Measurements from ENCODE around the gene NFS1. TPM values are rescaled to one million over a fixed set of nuclear protein-coding genes. Genes with fewer than 3 reads are reported as not detected.

NFS1 gene
- total and polyA plus RNA-seq, 4 donors: 30.1 to 55.2 (median 46.1) TPM

DNA sequence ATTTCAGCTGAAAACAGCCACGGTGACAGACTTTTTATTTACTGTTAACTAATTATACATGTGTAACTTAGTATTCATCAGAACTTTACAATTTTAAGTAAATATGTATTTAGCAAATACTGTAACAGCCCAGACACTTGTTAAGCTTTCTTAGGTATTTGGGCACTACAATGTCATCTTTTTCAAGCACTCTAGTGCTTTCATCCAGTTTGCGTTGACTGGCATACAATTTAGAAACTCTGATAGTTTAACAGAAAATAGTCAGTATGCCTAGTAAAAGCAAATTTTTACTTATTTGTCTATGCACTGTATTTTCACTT lies 32.3 kb upstream of the NFS1 start:
- Histone ChIP-seq H3K4me1 (ENCODE audit: control insufficient read depth in 4 of 4, insufficient read depth in 4 of 4, low read length in 3 of 4) (peaks cover 1 to 48% (median 31%) of the 10 kb centered on the region in 4 donors), H3K27me3 (ENCODE audit: control insufficient read depth in 4 of 4, insufficient read depth in 4 of 4, low read length in 3 of 4) (no peaks in the 10 kb centered on the region), H3K4me3 (ENCODE audit: low read depth in 1 of 3, low read length in 3 of 3) (no peak overlapping the region), H3K9me3 (ENCODE audit: control insufficient read depth in 4 of 4, low read length in 3 of 4) (no peaks in the 10 kb centered on the region), H3K36me3 (ENCODE audit: control insufficient read depth in 4 of 4, insufficient read depth in 3 of 4, low read depth in 1 of 4, low read length in 3 of 4) (peaks cover 19 to 91% (median 85%) of the 10 kb centered on the region in 4 donors), H3K9ac (ENCODE audit: low read depth in 1 of 2, low read length in 2 of 2) (no peak overlapping the region), H3K27ac (ENCODE audit: low read depth in 1 of 2, low read length in 2 of 2) (no peak overlapping the region)
- DNase-seq (ENCODE audit: low spot score): no peak
- WGBS: 62% methylated on average over 2 of the region's 2 CpGs
- TF ChIP-seq EGR1 (IDR thresholded peaks at IDR 0.05; ENCODE audit: low read depth in 2 of 2): no peak
- TF ChIP-seq FOXA1 (IDR thresholded peaks at IDR 0.05): no peak
- TF ChIP-seq, protein P1, sequence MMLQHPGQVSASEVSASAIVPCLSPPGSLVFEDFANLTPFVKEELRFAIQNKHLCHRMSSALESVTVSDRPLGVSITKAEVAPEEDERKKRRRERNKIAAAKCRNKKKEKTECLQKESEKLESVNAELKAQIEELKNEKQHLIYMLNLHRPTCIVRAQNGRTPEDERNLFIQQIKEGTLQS (IDR thresholded peaks at IDR 0.05): no peak
- TF ChIP-seq GABPA (IDR thresholded peaks at IDR 0.05 in 1 of 2, conservative IDR thresholded peaks at IDR 0.05 in 1 of 2): no peak
- no peak for TF ChIP-seq RXRA (IDR thresholded peaks at IDR 0.05)
- TF ChIP-seq JUND (IDR thresholded peaks at IDR 0.05): no peak
- TF ChIP-seq RAD21 (IDR thresholded peaks at IDR 0.05): no peak
- no peak for TF ChIP-seq YY1 (IDR thresholded peaks at IDR 0.05)
- TF ChIP-seq, protein P2, sequence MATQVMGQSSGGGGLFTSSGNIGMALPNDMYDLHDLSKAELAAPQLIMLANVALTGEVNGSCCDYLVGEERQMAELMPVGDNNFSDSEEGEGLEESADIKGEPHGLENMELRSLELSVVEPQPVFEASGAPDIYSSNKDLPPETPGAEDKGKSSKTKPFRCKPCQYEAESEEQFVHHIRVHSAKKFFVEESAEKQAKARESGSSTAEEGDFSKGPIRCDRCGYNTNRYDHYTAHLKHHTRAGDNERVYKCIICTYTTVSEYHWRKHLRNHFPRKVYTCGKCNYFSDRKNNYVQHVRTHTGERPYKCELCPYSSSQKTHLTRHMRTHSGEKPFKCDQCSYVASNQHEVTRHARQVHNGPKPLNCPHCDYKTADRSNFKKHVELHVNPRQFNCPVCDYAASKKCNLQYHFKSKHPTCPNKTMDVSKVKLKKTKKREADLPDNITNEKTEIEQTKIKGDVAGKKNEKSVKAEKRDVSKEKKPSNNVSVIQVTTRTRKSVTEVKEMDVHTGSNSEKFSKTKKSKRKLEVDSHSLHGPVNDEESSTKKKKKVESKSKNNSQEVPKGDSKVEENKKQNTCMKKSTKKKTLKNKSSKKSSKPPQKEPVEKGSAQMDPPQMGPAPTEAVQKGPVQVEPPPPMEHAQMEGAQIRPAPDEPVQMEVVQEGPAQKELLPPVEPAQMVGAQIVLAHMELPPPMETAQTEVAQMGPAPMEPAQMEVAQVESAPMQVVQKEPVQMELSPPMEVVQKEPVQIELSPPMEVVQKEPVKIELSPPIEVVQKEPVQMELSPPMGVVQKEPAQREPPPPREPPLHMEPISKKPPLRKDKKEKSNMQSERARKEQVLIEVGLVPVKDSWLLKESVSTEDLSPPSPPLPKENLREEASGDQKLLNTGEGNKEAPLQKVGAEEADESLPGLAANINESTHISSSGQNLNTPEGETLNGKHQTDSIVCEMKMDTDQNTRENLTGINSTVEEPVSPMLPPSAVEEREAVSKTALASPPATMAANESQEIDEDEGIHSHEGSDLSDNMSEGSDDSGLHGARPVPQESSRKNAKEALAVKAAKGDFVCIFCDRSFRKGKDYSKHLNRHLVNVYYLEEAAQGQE (IDR thresholded peaks at IDR 0.05): no peak
- TF ChIP-seq, protein P3, sequence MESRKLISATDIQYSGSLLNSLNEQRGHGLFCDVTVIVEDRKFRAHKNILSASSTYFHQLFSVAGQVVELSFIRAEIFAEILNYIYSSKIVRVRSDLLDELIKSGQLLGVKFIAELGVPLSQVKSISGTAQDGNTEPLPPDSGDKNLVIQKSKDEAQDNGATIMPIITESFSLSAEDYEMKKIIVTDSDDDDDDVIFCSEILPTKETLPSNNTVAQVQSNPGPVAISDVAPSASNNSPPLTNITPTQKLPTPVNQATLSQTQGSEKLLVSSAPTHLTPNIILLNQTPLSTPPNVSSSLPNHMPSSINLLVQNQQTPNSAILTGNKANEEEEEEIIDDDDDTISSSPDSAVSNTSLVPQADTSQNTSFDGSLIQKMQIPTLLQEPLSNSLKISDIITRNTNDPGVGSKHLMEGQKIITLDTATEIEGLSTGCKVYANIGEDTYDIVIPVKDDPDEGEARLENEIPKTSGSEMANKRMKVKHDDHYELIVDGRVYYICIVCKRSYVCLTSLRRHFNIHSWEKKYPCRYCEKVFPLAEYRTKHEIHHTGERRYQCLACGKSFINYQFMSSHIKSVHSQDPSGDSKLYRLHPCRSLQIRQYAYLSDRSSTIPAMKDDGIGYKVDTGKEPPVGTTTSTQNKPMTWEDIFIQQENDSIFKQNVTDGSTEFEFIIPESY (IDR thresholded peaks at IDR 0.05): no peak
- TF ChIP-seq, protein P4, sequence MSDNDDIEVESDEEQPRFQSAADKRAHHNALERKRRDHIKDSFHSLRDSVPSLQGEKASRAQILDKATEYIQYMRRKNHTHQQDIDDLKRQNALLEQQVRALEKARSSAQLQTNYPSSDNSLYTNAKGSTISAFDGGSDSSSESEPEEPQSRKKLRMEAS (IDR thresholded peaks at IDR 0.05): no peak
- TF ChIP-seq SP1 (IDR thresholded peaks at IDR 0.05): no peak

DNA sequence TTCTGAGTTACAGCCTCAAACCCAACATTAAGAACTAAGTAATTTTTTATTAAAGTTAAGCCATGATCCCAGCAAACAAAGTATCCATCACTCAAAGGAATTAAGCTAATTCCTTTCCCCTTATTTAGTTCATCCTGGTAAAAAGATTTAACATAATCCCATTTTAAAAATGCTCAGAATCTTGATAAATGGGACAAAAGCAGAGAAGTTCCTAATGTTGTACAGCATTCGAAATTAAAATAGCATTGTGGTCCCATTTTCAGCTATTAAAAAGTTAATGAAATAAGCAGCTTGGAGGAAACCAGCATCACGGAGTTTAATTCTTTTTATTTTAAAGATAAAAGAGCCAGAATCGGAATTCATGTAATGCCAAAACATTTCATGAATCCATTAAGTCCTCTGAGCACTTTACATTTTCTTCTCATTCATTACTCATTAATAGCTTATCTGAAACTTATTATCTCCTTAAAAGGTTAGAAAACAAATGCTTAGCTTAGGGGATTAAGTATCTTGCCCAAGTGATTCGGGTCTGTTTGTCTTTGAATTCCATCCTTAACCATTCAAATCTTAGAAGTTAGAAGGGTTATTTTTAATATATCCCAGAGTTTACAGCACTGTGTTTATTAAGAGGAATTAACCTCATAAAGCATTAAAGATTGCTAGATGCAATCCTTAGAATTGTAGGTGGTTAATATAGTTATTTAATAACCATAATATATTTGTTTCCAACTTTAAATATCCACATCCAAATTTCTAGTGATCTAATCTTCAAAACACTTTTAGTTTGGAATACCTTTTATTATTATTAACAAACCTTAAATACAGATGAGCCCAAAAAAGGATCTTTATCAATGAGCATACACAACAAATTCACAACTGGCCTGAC lies 31.7 kb upstream of the NFS1 start:
- Histone ChIP-seq H3K4me3 (ENCODE audit: low read depth in 1 of 3, low read length in 3 of 3) (no peak overlapping the region), H3K27ac (ENCODE audit: low read depth in 1 of 2, low read length in 2 of 2) (no peak overlapping the region), H3K36me3 (ENCODE audit: control insufficient read depth in 4 of 4, insufficient read depth in 3 of 4, low read depth in 1 of 4, low read length in 3 of 4) (peaks cover 18 to 91% (median 86%) of the 10 kb centered on the region in 4 donors), H3K9ac (ENCODE audit: low read depth in 1 of 2, low read length in 2 of 2) (no peak overlapping the region), H3K27me3 (ENCODE audit: control insufficient read depth in 4 of 4, insufficient read depth in 4 of 4, low read length in 3 of 4) (no peaks in the 10 kb centered on the region), H3K9me3 (ENCODE audit: control insufficient read depth in 4 of 4, low read length in 3 of 4) (no peaks in the 10 kb centered on the region), H3K4me1 (ENCODE audit: control insufficient read depth in 4 of 4, insufficient read depth in 4 of 4, low read length in 3 of 4) (peaks cover 1 to 42% (median 27%) of the 10 kb centered on the region in 4 donors)
- 63% methylated on average over 4 of the region's 4 CpGs for WGBS
- TF ChIP-seq, protein P1 (IDR thresholded peaks at IDR 0.05): no peak
- no peak for TF ChIP-seq JUND (IDR thresholded peaks at IDR 0.05)
- DNase-seq (ENCODE audit: low spot score): no peak

All from liver (tissue), 9 donors.